Measurements from ENCODE around the gene METTL16. TPM values are rescaled to one million over a fixed set of nuclear protein-coding genes. Genes with fewer than 3 reads are reported as not detected.

METTL16 gene
- total and polyA plus RNA-seq, 12 donors, result 9.9 to 31.9 (median 26.5) TPM

DNA sequence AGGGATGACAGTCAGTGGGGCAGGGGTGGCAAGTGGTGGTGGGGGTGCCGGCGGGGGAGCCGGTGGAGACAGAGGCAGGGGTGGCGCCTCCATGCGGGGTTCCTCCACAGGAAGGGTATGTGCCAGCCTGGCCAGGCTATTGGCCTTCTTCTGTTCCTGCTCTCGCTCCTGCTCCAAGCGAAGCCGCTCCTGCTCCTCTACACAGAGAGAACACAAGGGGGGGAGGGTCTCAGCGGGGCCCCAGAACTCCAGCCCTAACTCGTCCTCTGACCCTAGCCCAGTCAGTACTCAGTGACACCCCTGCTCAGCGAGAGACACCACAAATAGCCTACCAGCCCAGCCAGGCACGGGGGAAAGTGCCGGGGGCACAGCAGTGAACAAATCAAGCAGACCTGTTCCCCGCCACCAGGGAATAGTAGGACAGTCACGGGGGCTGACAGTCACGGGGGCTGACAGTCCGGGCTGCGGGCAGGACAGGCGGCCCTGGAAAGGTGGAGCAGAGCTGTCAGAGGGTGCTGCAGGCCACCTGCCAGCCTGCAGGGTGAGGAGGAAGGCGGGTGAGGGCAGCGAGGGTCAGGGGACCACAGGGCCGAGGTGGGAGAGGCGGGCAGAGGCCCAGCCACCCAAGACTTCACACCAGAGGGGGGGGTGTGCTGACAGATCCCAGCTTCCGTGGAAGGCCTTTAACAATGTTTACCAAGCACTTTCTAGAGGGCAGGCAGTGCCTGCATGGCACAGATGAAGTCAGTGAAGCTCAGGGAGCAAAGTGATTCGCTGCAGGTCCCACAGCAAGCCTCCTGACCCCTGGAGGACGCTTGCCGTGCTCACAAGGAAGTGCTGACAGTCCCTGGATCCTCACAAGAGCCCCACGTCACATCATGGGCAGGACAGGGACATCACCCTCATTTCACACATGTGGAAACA lies 116.2 kb downstream of the METTL16 start:
- intact Hi-C loops (cut with DNase I), result loop anchor here in 2 of 10 donors (10.0 kb wide), 3 partner anchors 221 to 341 kb away; partner anchors contain the start of gene HIC1 (in 1 of the 2)
- ATAC-seq (no peak), DNase-seq (no peak)
- H3K27ac ChIP-seq, result peak overlapping the region; percentile 65 to 100 (median 98)
- H3K4me1 ChIP-seq, result peaks cover 55 to 74% (median 70%) of the 10 kb centered on the region in 9 donors
- H3K4me3 ChIP-seq, result peak overlapping the region in 6 of 10 donors; percentile 26 to 55 (median 48)
- WGBS, 2 donors, result 47 to 58% methylated on average over 26 to 28 of the region's 28 CpGs
- TF ChIP-seq CTCF (IDR thresholded peaks at IDR 0.05), result peak in 1 of 9 donors; percentile 19
- no peaks in the 10 kb centered on the region for H3K9me3 ChIP-seq
- no peaks in the 10 kb centered on the region for H3K36me3 ChIP-seq
- H3K27me3 ChIP-seq, result no peaks in the 10 kb centered on the region

- Histone ChIP-seq H3K4me1 (peaks cover 61 to 82% (median 76%) of the 10 kb centered on the region in 9 donors), H3K27ac (peak overlapping the region in 9 of 10 donors; percentile 92 to 100 (median 99)), H3K9me3 (no peaks in the 10 kb centered on the region), H3K36me3 (peaks cover 0 to 6% (median 0%) of the 10 kb centered on the region in 9 donors), H3K4me3 (peak overlapping the region in 2 of 10 donors; percentile 64 to 71), H3K27me3 (no peaks in the 10 kb centered on the region)
- DNase-seq, result no peak
- TF ChIP-seq CTCF (IDR thresholded peaks at IDR 0.05), result no peak
- no peak for ATAC-seq
- WGBS, 2 donors, result 85 to 90% methylated on average over 14 to 16 of the region's 16 CpGs
- intact Hi-C loops (cut with DNase I), result loop anchor here in 2 of 10 donors (10.0 kb wide), 3 partner anchors 220 to 340 kb away; partner anchors contain the start of gene HIC1 (in 1 of the 2)
These were observed 116.9 kb downstream of the METTL16 start for GRCh38 chr17:2394775-2395201.

DNA sequence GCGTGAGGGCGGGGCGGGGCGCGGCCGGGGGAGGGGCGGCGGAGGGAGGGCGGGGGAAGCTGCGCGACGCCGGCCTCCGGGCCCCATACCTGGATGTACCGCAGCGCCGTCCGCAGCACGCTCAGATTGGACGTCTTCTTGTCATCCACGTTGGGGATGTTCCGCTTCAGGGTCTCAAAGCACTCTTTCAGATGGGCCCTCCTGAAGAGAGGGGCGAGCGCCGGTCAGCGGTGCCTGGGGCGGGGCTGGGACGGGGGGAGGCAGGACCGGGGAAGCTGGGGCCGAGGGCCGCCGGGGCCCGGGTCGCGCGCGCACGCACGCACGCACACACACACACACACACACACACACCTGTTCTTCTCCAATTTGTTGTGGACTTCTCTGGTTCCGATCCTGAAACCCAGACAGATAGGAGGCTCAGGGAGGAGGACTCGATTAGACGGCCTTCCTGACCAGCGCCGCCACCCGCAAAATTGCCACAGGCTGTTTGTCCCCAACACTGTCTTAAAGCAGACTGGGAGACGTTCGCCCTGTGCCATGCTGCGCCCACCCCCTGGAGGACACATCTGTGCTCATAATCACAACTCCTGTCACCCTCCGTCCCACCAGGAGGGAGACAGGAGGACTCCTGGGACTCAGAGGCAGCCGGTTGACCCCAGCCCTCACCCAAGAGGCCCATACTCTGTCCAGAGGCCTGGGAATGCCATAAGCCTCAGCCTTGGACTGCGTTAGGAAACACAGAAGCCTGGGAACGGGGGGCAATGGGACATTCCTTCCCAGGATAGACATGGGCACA lies 117.5 kb downstream of the METTL16 start:
- intact Hi-C loops (cut with DNase I), result loop anchor here in 3 of 10 donors (1.0 to 10.0 kb wide), 4 partner anchors 7 to 339 kb away; partner anchors contain the start of genes HIC1 (in 1 of the 3) and MNT (in 1 of the 3)
- peak overlapping the region; percentile 92 to 100 (median 99) for H3K27ac ChIP-seq
- DNase-seq, result no peak
- H3K27me3 ChIP-seq, result no peaks in the 10 kb centered on the region
- no peaks in the 10 kb centered on the region for H3K9me3 ChIP-seq
- no peak for TF ChIP-seq CTCF (IDR thresholded peaks at IDR 0.05)
- no peak for ATAC-seq
- H3K4me3 ChIP-seq, result peak overlapping the region in 9 of 10 donors; percentile 20 to 97 (median 70)
- WGBS, 2 donors, result 21 to 32% methylated on average over 32 to 53 of the region's 53 CpGs
- H3K36me3 ChIP-seq, result peaks cover 0 to 11% (median 0%) of the 10 kb centered on the region in 9 donors
- peaks cover 60 to 83% (median 78%) of the 10 kb centered on the region in 9 donors for H3K4me1 ChIP-seq

Measured in heart right ventricle (tissue), 16 donors.